K562 (cell line): Measurements from ENCODE around the gene FGF14. TPM values are rescaled to one million over a fixed set of nuclear protein-coding genes. Genes with fewer than 3 reads are reported as not detected.

Experiments used
- ATAC-seq: fragments of 200-7000 bp; cut with Tn5 transposase; 3 replicates; pipeline ENCODE4 v1.9.1; 2020; ENCODE audit warnings: moderate library complexity
- BruUV-seq: library from RNA; stranded (reverse); fragments of 400-500 nt; replicated peaks from 2 replicates; lab custom pipeline; 2021; lab: Mats Ljungman, UMichigan
- CTCF ChIA-PET: fragments of 300-600 bp; formaldehyde crosslinking; extraction: SDS; loops from one replicate; lab custom pipeline; 2021; ENCODE audit warnings: low intra/inter-chr PET ratio; lab: Yijun Ruan, JAX
- POLR2A ChIA-PET: fragments of 300-600, 350-650 bp; sonication (Branson Sonifier 250); formaldehyde crosslinking; extraction: SDS; loops from one replicate; lab custom pipeline; 2021; ENCODE audit warnings: antibody characterized with exemption, inconsistent platforms; lab: Yijun Ruan, JAX
- DNase-seq, 4 experiments: peaks; one replicate each; pipeline versions ENCODE4 v3.0.0 to v3.0.0-alpha.2; 2011 to 2018; ENCODE audit warnings: low spot score in 3 of 4, mixed read lengths in 3 of 4; ENCODE audit errors: extremely low read depth in 1 of 4
- FAIRE-seq: peaks from 2 replicates; lab custom pipeline; 2011; peaks lifted over from hg19 to GRCh38; lab: Jason Lieb, UNC
- H2AFZ ChIP-seq: 2 replicates; pipeline ENCODE4 v1.6.0; 2011; ENCODE audit warnings: low read depth, low read length, control low read depth, inconsistent platforms
- H3K27ac ChIP-seq: fragments of 200-600 bp; 3 replicates; pipeline ENCODE4 v1.8.0; 2011; ENCODE audit warnings: low read depth, mild to moderate bottlenecking, control low read depth, inconsistent platforms, low read length, moderate library complexity, mixed read lengths; ENCODE audit errors: extremely low read depth
- H3K27me3 ChIP-seq, 2 experiments: fragments of 300-600 bp in 1 of 2; 2 replicates in 1 of 2; 3 replicates in 1 of 2; pipeline versions ENCODE4 v1.6.0 to v1.8.0; 2011; ENCODE audit warnings: inconsistent platforms in 2 of 2, low read length in 2 of 2, mild to moderate bottlenecking in 1 of 2, mixed read lengths in 1 of 2, moderate library complexity in 1 of 2; ENCODE audit not compliant: control insufficient read depth in 2 of 2, insufficient read depth in 2 of 2
- H3K36me3 ChIP-seq: fragments of 300-600 bp; 3 replicates; pipeline ENCODE4 v1.8.0; 2011; ENCODE audit warnings: mild to moderate bottlenecking, low read length, inconsistent platforms; ENCODE audit not compliant: control insufficient read depth, insufficient read depth
- H3K4me1 ChIP-seq, 2 experiments: fragments of 200-600 bp in 1 of 2; replicated peaks in 1 of 2; 2 replicates in 1 of 2; 3 replicates in 1 of 2; pipeline versions ENCODE4 v1.5.1 to v1.8.0; 2011; ENCODE audit warnings: inconsistent platforms in 2 of 2, low read length in 2 of 2, mild to moderate bottlenecking in 1 of 2, mixed read lengths in 1 of 2, moderate library complexity in 1 of 2; ENCODE audit not compliant: control insufficient read depth in 2 of 2, insufficient read depth in 2 of 2
- H3K4me2 ChIP-seq: 2 replicates; pipeline ENCODE4 v1.6.1; 2011; ENCODE audit warnings: low read length, control low read depth, inconsistent platforms, mixed read lengths; ENCODE audit not compliant: insufficient read depth
- H3K4me3 ChIP-seq: fragments of 200-600 bp; sonication (generic), shearing (Covaris generic); 2 replicates; pipeline ENCODE4 v1.5.1; 2016; ENCODE audit warnings: control low read depth, inconsistent platforms
- H3K79me2 ChIP-seq: fragments of 200-600 bp; 3 replicates; pipeline ENCODE4 v1.8.0; 2011; ENCODE audit warnings: low read length, inconsistent platforms; ENCODE audit not compliant: control insufficient read depth, insufficient read depth
- H3K9ac ChIP-seq, 2 experiments: 2 replicates each; pipeline versions ENCODE4 v1.6.0 to v1.6.1; 2011; ENCODE audit warnings: low read depth in 2 of 2, low read length in 2 of 2, control low read depth in 1 of 2, inconsistent platforms in 1 of 2, mild to moderate bottlenecking in 1 of 2, mixed read lengths in 1 of 2; ENCODE audit not compliant: insufficient read depth in 1 of 2
- H3K9me1 ChIP-seq: one replicate; pipeline ENCODE4 v1.6.0; 2011; ENCODE audit warnings: inconsistent platforms, mild to moderate bottlenecking, low read length, moderate library complexity; ENCODE audit not compliant: control insufficient read depth, insufficient read depth
- H3K9me3 ChIP-seq: replicated peaks from 2 replicates; pipeline ENCODE4 v1.5.1; 2011; ENCODE audit warnings: low read depth, low read length, inconsistent platforms; ENCODE audit not compliant: control insufficient read depth, insufficient read depth
- H4K20me1 ChIP-seq: replicated peaks from 2 replicates; pipeline ENCODE4 v1.6.1; 2011; ENCODE audit warnings: low read length, inconsistent platforms, mixed read lengths; ENCODE audit not compliant: control insufficient read depth, insufficient read depth
- CBX2 ChIP-seq: fragments of 200-600 bp; sonication (generic); IDR thresholded peaks from one replicate; pipeline ENCODE4 v1.6.1; 2012; ENCODE audit warnings: mild to moderate bottlenecking, low read length, inconsistent platforms; ENCODE audit not compliant: insufficient read depth, poor library complexity, severe bottlenecking
- CBX8 ChIP-seq: fragments of 200-600 bp; sonication (generic); IDR thresholded peaks from 2 replicates; pipeline ENCODE4 v1.6.1; 2012; ENCODE audit warnings: borderline replicate concordance, mixed run types, low read depth, mild to moderate bottlenecking, moderate library complexity, mixed read lengths, low read length, control low read depth, inconsistent platforms; ENCODE audit not compliant: poor library complexity, severe bottlenecking; ENCODE audit errors: extremely low read depth
- FOXA3 ChIP-seq, 2 experiments: fragments of 450-650 bp in 1 of 2; sonication (generic) in 1 of 2; formaldehyde crosslinking; IDR thresholded peaks in 1 of 2; conservative IDR thresholded peaks in 1 of 2; 2 replicates each; pipeline versions ENCODE4 v1.4.0 to v1.8.0; 2020 to 2022; ENCODE audit warnings: mild to moderate bottlenecking in 2 of 2, missing genetic modification reagents in 1 of 2
- FOXJ3 ChIP-seq: sonication (generic); formaldehyde crosslinking; IDR thresholded peaks from 2 replicates; pipeline ENCODE4 v1.4.0; 2020; ENCODE audit warnings: mild to moderate bottlenecking, missing genetic modification reagents
- JUND ChIP-seq, 2 experiments: IDR thresholded peaks; 2 replicates in 1 of 2; 3 replicates in 1 of 2; pipeline ENCODE4 v1.6.1; 2011; ENCODE audit warnings: borderline replicate concordance in 2 of 2, low read depth in 2 of 2, low read length in 2 of 2, improper control_type of control experiment in 1 of 2, missing biosample characterization in 1 of 2, missing genetic modification characterization in 1 of 2, missing genetic modification reagents in 1 of 2
- NFYB ChIP-seq: IDR thresholded peaks from 2 replicates; pipeline ENCODE4 v1.6.1; 2011; ENCODE audit warnings: mild to moderate bottlenecking, moderate library complexity; ENCODE audit not compliant: insufficient read length; ENCODE audit errors: extremely low read depth
- PHB ChIP-seq: fragments of 250-450 bp; sonication (Bioruptor Pico); IDR thresholded peaks from 2 replicates; pipeline ENCODE4 v1.5.0; 2021
- SNRNP70 ChIP-seq: fragments of 200-400 bp; formaldehyde crosslinking; optimal IDR thresholded peaks from 2 replicates; pipeline ENCODE3; 2017; ENCODE audit warnings: low read depth, low read length
- SPI1 ChIP-seq: IDR thresholded peaks from 2 replicates; pipeline ENCODE4 v1.6.1; 2011; ENCODE audit warnings: low read depth, low read length, control low read depth, borderline replicate concordance
- ZFPM2 ChIP-seq: fragments of 250-450 bp; sonication (Bioruptor Pico); IDR thresholded peaks from 2 replicates; pipeline ENCODE4 v1.5.1; 2022; ENCODE audit warnings: mild to moderate bottlenecking
- ZNF311 ChIP-seq: fragments of 250-450 bp; sonication (Bioruptor Pico); IDR thresholded peaks from 2 replicates; pipeline ENCODE4 v1.4.0; 2020; ENCODE audit warnings: mild to moderate bottlenecking, moderate library complexity
- ZNF354B ChIP-seq: fragments of 250-450 bp; sonication (Bioruptor Pico); IDR thresholded peaks from 2 replicates; pipeline ENCODE4 v1.4.0; 2020
- ZNF444 ChIP-seq: fragments of 250-450 bp; sonication (Bioruptor Pico); IDR thresholded peaks from 2 replicates; pipeline ENCODE4 v1.4.0; 2020; ENCODE audit warnings: mild to moderate bottlenecking, moderate library complexity
- ZNF696 ChIP-seq: fragments of 250-450 bp; sonication (Bioruptor Pico); conservative IDR thresholded peaks from 2 replicates; pipeline ENCODE4 v1.4.0; 2020; ENCODE audit warnings: mild to moderate bottlenecking, moderate library complexity
- ZNF699 ChIP-seq: fragments of 250-450 bp; sonication (Bioruptor Pico); IDR thresholded peaks from 2 replicates; pipeline ENCODE4 v1.8.0; 2021; ENCODE audit warnings: mild to moderate bottlenecking, moderate library complexity; ENCODE audit not compliant: insufficient replicate concordance
- WGBS: fragments of 100-300 bp; shearing (Covaris generic); methylation state at CpG from one replicate; pipeline ENCODE4 v1.1.6; 2016; ENCODE audit warnings: low coverage, mixed read lengths; ENCODE audit not compliant: insufficient coverage; ENCODE audit errors: missing lambda C conversion rate; 5-methylcytosine and 5-hydroxymethylcytosine counted together
- in situ Hi-C: fragments of 300-500 bp; cut with MboI; formaldehyde crosslinking; loops from 4 replicates; pipeline ENCODE4 v1.15.0; 2018; ENCODE audit warnings: inconsistent platforms, mixed read lengths
- intact Hi-C: fragments of 100-400 bp; cut with micrococcal nuclease; formaldehyde crosslinking; loops from 2 replicates; pipeline ENCODE4 v1.14.2; 2022
- polyA plus RNA-seq, 8 experiments: library from polyadenylated mRNA; depleted of rRNA in 4 of 8; stranded (reverse) in 5 of 8; unstranded in 3 of 8; fragments of >200 nt; fragmentation: Nextera tagmentation in 2 of 8; fragmentation: Illumina TruSeq in 1 of 8; extraction: Ambion mirVana in 2 of 8; extraction: Trizol in 1 of 8; gene quantifications; 2 replicates each; pipeline versions ENCODE4 v1.2.1 to v1.2.3, GENCODE V29; 2011 to 2014; ENCODE audit warnings: inconsistent platforms in 1 of 8, missing spikeins in 1 of 8
- total RNA-seq, 7 experiments: library from RNA; depleted of rRNA in 6 of 7; stranded (reverse); fragments of >200 nt in 6 of 7; fragmentation: Illumina TruSeq in 2 of 7; extraction: Trizol in 2 of 7; gene quantifications; 2 replicates each; pipeline versions ENCODE4 v1.2.1 to v1.2.3, GENCODE V29; 2011 to 2021; ENCODE audit warnings: low replicate concordance in 1 of 7
- TF ChIP-seq, protein P1 (sequence below), 2 experiments: fragments of 200-800 bp in 1 of 2; sonication (Bioruptor generic) in 1 of 2; sonication (generic) in 1 of 2; formaldehyde crosslinking in 1 of 2; IDR thresholded peaks in 1 of 2; conservative IDR thresholded peaks in 1 of 2; 2 replicates each; pipeline versions ENCODE4 v1.5.0 to v1.6.1; 2016 to 2020; ENCODE audit warnings: missing compliant biosample characterization in 1 of 2, missing genetic modification characterization in 1 of 2, missing genetic modification reagents in 1 of 2

The FGF14 gene
- total and polyA plus RNA-seq, 9 of the 15 experiments (the other 6 are each of a cell fraction or from before 2014, with no cell fraction given): not detected

DNA sequence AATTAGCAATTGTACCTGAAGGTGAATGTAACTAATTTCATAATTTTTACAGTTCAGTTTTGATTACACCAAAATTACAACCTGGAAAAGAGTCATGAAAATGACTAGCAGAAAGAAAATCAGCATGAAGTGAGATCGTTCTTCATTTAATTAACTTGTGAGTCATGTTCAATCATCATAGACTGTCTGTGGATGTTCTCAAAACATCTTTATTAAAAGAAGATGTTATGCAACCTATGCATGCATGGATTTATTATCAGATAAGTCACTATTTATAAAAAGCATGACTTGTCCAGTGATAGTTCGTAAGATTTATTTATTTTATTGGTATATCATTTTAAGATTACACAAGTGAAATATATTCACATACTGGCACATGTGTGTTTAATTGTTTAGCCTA, 703.4 kb downstream of the FGF14 start:
- DNase-seq (no peak), ATAC-seq (no peak), FAIRE-seq (no peak)
- H3K4me1 ChIP-seq: no peaks in the 10 kb centered on the region
- no peak overlapping the region for H3K4me3 ChIP-seq
- H3K4me2 ChIP-seq: no peak overlapping the region
- H3K27ac ChIP-seq: no peak overlapping the region
- in situ Hi-C loops: no loop called here
- no peaks in the 10 kb centered on the region for H3K36me3 ChIP-seq
- H3K9ac ChIP-seq: no peak overlapping the region
- H3K9me3 ChIP-seq: no peaks in the 10 kb centered on the region
- no peak overlapping the region for H2AFZ ChIP-seq
- no peaks in the 10 kb centered on the region for H3K27me3 ChIP-seq
- no peaks in the 10 kb centered on the region for H3K79me2 ChIP-seq
- TF ChIP-seq ZFPM2 (CRISPR knock-in tag): no peak
- no peak for TF ChIP-seq CBX8
- TF ChIP-seq CBX2: no peak
- no peak for TF ChIP-seq FOXA3 (CRISPR knock-in tag; conservative IDR thresholded peaks at IDR 0.05 in 1 of 2, IDR thresholded peaks at IDR 0.05 in 1 of 2)
- TF ChIP-seq PHB (CRISPR knock-in tag): no peak
- no peak for TF ChIP-seq NFYB
- no peak for TF ChIP-seq ZNF444 (CRISPR knock-in tag)
- TF ChIP-seq SNRNP70: no peak
- no peak for TF ChIP-seq JUND (IDR thresholded peaks at IDR 0.05; ENCODE audit: borderline replicate concordance, low read depth, low read length)
- TF ChIP-seq JUND (tag; IDR thresholded peaks at IDR 0.05; ENCODE audit: borderline replicate concordance, low read depth, low read length): no peak
- TF ChIP-seq SPI1: no peak
- TF ChIP-seq, protein P1, sequence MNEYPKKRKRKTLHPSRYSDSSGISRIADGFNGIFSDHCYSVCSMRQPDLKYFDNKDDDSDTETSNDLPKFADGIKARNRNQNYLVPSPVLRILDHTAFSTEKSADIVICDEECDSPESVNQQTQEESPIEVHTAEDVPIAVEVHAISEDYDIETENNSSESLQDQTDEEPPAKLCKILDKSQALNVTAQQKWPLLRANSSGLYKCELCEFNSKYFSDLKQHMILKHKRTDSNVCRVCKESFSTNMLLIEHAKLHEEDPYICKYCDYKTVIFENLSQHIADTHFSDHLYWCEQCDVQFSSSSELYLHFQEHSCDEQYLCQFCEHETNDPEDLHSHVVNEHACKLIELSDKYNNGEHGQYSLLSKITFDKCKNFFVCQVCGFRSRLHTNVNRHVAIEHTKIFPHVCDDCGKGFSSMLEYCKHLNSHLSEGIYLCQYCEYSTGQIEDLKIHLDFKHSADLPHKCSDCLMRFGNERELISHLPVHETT (CRISPR knock-in tag; conservative IDR thresholded peaks at IDR 0.05 in 1 of 2, IDR thresholded peaks at IDR 0.05 in 1 of 2): no peak
- TF ChIP-seq ZNF354B: no peak
- TF ChIP-seq FOXJ3 (CRISPR knock-in tag): no peak
- TF ChIP-seq ZNF311 (CRISPR knock-in tag): no peak
- TF ChIP-seq ZNF699 (CRISPR knock-in tag): no peak
- TF ChIP-seq ZNF696 (CRISPR knock-in tag): no peak
- TF ChIP-seq, all 486 proteins: peak for 0
- ChIA-PET CTCF (no interaction called here), POLR2A (no interaction called here)
- no TSS peak for BruUV-seq
- H3K9me1 ChIP-seq: no peaks in the 10 kb centered on the region
- WGBS: 3% methylated on average over 2 of the region's 2 CpGs
- H4K20me1 ChIP-seq: no peaks in the 10 kb centered on the region
- intact Hi-C loops: no loop called here
